GM18907 (cell line): Measurements from ENCODE around the gene GAN.
"Not testable (repeated sequence)": the region's sequence is repeated elsewhere in the genome, so short reads cannot be mapped to it uniquely, and the experiment has no call there.

ENCODE experiments used
- ATAC-seq: cut with Tn5 transposase; IDR thresholded peaks from one replicate; pipeline ENCODE4 v1.9.1; 2021; ENCODE audit warnings: mild to moderate bottlenecking, moderate library complexity; ENCODE audit not compliant: unreplicated experiment

Gene GAN

GRCh38 chr16:81296631-81297030 is 18.1 kb upstream of the GAN start:
- no peak for ATAC-seq

DNA sequence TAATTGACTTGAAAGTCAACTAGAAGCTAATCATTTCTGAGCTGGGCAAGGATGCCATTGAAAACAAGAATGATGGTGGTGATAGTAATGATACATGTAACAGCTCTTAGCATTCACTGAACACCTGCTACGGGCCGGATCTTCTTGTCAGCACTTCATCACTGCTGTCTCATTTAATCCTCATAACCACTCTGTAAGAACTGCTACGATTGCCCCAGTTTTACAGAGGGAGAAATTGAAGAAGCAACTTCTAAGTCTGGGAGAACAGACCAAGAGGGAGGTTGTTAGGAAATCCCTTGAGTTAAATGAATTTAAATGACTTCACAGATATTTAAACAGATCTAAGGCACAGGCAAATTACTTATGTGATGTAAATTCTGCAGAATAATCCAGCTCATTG is 7.0 kb upstream of the GAN start:
- no peak for ATAC-seq

DNA sequence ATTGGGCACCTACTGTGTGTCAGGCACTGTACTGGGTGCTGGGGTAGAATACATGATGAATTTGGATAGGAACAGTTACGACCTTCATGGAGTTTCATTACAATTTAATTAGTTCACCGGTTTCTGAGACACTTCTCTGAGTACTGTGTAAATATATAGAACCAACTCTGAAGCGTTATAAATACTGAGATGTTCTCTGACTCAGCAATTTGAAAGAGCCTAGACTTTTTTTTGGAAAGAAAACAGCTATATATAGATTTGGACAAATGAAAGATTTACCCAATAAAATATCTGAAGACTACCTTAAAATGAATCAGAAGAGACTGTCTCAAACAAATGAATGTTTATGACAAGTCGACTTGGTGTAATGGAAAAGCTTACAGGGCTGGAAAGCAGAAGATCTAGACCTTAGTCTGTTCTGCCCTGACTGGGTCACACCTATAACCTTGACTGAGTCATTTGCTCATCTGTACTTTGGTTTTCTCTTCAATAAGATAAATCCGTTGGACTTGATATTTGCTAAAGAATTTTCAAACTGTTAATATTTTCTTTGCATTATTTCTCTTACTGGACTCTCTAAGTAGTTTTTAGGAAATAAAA is 4.6 kb upstream of the GAN start:
- no peak for ATAC-seq

DNA sequence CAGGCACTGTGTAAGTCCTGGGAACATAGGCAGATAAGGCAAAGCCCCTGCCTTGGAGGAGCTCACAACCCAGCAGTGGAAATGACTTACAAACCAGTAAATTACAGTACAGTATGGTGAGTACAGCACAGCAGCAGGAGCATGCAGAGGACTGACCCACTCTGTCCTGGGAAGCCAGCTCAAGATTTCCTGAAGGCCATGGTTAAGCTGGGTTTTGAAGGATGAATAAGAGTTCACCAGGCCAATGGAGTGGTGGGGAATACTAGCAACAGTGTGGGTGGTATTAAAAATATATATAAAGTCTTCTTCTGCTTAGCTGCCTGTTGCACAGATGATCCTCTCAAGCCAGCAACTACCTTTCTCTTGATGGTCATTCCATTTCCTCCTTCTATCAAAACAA is 3.0 kb upstream of the GAN start:
- ATAC-seq, result no peak

DNA sequence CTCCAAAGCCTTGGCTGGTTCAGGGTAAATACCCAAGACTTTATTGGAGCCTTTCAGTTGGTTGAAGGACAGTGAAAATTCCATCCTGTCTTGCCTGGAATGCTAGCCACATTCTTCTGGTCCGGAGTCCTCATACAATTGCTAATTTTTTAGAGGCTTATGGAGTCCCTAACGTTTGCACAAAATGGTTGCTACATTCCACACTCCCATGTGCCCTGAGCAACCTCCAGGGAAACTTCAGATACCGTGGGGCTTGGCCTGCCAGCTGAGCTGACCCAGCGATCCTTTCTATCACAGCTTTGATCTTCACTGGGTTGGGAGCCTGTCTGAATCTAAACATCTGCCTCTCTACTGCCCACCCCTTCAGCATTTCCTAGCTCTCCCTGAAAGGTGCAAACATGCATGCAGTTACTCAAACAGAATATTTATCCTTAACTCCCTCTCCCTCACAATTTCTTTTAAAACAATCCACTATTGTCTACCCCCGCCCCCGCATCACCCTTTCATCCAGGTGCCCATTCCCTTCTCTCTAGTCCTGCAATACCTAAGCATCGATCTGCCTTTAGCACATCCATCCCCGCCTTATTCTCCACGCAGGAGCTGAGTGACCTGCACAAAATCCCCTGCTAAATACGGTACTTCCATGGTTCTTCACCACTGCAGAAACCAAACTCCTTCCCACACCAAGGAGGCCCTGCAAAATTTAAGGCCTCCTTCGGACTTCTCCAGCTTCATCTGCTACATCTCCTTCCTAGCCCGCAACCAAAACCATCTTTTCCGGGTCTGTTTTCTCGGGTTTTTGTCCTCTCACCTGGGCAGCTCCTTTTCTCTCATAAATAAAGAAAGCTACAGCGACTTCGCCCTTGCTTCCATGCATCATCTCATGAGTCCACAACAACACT is 810 bp upstream of the GAN start:
- ATAC-seq, result no peak

DNA sequence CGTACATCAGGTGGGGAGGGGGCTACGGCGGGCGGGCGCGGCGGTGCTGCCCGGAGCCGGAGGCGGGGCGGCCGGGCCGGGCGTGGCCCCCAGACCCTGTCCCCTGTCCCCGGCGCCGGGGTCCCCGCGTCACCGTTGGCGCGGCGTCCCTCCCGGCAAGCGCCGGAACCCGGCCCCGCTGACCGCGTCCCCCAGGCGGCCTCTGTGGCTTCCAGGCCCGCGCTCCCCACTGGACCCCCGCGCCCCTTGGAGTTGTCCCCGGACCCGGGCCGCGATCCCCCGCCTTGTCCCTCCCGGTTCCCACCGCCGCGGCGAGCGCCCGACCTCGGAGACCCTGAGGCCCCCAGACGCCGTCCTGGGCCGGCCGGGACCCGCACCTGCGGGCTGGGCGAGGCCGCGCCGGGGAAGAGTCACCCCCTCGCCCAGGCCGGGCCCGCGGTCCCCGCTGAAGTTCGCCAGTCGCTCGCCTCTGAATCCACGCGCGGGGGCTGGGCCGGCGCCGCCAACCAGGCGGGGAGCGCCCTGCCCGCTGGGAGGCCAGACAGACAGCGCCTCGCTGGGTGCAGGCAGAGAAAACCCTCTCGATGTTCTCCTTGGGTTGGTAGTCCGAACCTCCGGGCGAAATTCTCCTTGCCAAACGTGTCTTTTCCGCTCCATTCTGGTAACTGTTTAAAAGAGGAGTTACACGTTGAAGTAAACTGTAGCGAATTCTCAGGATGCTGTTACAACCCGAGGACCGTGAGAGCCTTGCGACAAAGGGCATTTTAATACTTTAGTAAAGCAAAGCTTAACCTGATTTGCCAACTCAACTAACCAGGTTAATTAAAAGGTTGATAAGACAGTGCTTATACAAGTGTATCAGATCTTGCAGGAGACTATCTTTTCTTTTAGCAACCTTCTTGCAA is 761 bp downstream of the GAN start:
- ATAC-seq, result peak; percentile 31

- no peak for ATAC-seq
These were observed 1.4 kb downstream of the GAN start for GRCh38 chr16:81316176-81316496.

- ATAC-seq, result no peak
These were observed 3.9 kb downstream of the GAN start for GRCh38 chr16:81318711-81319110.

DNA sequence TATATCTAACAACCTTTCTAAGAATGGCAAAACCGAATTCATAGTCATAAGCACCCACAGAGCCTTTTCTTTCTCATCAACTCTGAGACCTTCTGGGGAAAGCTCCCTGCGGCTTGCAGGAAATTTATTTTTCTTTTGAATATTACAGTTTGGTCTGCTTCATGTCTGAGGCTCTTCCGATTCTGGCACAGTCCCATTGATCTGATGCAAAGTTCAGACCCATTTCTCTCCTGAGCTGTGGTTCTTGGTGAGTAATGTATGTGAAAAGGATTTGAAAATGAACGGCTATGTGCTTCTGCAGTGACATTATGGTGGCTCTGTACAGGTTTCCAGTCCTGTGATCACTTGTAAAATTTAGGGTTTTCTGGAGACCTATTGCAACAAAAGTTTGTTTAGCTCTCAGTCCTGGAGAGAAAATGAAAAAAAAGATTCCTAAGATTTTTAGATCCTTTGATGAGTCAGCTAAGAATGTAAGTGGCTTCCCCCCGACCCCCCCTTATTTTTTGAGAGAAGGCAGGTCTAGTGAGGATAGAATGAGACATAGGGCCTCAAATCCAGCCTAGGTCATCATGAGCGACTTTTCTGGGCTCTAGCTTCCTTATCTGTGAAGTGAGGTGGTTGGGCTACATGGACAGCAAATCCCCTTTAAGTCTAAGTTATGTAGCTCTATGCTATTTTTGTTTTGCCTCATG is 4.6 kb downstream of the GAN start:
- no peak for ATAC-seq

GRCh38 chr16:81321039-81321438 is 6.3 kb downstream of the GAN start:
- ATAC-seq, result no peak

- ATAC-seq, result no peak
These were observed 6.8 kb downstream of the GAN start for GRCh38 chr16:81321536-81321935.

GRCh38 chr16:81324808-81325207 is 10.0 kb downstream of the GAN start:
- ATAC-seq, result no peak

GRCh38 chr16:81327011-81327410 is 12.2 kb downstream of the GAN start:
- ATAC-seq, result no peak

DNA sequence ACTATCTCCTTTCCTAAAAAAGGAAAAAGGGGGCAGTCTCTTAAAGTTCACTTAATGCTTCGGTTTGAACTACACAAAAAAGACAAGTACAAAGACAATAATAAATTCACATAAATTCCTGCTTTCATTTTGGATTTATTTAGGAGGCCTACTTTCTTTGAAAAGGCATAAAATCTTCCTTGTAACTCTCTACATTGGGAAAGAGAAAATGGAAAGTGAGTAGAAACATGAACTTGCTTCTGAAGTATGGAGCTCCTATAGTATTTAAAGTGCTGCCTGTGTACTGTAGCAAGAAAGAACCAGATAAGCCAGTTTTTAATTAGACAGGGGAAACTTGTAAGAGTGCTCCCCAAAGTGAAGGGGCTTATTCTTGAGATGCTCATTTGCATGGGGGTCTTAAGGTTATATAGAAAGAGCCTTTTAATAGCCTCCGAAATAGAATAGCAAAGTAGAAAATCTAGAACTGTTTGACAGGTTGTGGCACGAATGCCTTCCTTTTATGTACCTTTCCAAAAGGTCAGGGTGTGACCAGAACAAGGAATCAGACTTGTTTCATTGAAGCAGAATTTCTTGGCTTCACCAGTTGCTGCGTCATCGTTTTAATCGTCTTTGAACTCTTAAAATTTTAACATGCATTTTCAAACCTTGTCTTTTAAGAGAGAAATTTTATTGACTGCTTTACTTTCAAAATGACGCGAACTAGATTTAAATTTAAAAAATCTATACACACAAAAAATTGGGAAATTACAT is 12.9 kb downstream of the GAN start:
- ATAC-seq, result no peak

GRCh38 chr16:81329947-81330346 is 15.2 kb downstream of the GAN start:
- no peak for ATAC-seq

GRCh38 chr16:81333356-81333755 is 18.6 kb downstream of the GAN start:
- no peak for ATAC-seq

GRCh38 chr16:81335669-81336068 is 20.9 kb downstream of the GAN start:
- ATAC-seq, result no peak

DNA sequence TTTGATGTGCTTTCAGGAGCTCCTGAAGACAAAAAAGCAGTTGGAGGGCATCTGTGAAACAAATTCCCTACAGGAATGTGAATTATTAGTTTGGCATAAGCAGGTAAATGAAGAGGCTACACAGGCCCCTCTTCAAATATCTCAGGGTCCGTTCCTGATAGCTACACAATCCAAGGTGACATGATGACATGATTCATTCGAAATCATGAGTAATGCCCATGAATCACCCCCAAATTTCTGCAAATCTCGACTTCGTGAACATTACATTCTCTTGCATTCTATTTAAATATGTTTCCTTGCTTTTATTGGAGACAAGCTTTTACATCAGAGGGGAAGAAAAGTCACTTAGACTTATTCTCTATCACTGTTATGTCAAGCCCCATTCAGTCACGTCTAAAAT is 22.3 kb downstream of the GAN start:
- no peak for ATAC-seq

DNA sequence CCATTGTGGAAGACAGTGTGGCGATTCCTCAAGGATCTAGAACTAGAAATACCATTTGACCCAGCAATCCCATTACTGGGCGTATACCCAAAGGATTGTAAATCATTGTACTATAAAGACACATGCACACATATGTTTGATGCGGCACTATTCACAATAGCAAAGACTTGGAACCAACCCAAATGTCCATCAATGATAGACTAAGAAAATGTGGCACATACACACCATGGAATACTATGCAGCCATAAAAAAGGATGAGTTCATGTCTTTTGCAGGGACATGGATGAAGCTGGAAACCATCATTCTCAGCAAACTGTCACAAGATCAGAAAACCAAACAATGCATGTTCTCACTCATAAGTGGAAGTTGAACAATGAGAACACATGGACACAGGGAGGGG is 30.4 kb downstream of the GAN start:
- ATAC-seq, result not testable (repeated sequence)

DNA sequence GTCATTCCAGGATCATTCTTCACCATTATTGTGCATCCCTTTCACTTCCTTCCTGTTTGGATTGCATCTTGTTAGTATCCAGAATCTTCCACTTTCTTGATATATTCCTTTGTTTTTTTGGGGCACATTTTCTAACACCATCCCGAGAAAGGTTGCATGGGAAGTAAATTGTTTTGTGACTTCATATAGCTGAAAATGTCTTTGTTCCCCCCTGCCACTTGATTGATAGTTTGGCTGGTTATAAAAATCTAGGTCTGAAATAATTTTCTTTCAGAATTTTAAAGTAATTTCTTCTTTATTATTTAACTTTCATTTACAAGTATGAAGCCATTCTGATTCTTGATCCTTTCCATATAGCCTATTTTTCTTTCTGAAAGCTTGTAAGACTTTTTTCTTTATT is 32.7 kb downstream of the GAN start:
- no peak for ATAC-seq
